Keratinocyte (primary cell): ENCODE measurements around the gene ATP2B2. TPM values are rescaled to one million over a fixed set of nuclear protein-coding genes. Genes with fewer than 3 reads are reported as not detected.

Experiments
- DNase-seq: peaks from one replicate; pipeline ENCODE4 v3.0.0-alpha.2; 2011; ENCODE audit warnings: low read depth, missing footprints, low spot score
- FAIRE-seq: peaks from 2 replicates; lab custom pipeline; 2011; peaks lifted over from hg19 to GRCh38; lab: Jason Lieb, UNC
- H2AFZ ChIP-seq: 2 replicates; pipeline ENCODE4 v1.6.0; 2012; ENCODE audit warnings: low read length, control low read depth, inconsistent platforms; ENCODE audit not compliant: control insufficient read depth
- H3K27ac ChIP-seq: 2 replicates; pipeline ENCODE4 v1.5.1; 2011; ENCODE audit warnings: low read length; ENCODE audit not compliant: control insufficient read depth, insufficient read depth
- H3K27me3 ChIP-seq: 3 replicates; pipeline ENCODE4 v1.6.0; 2011; ENCODE audit warnings: low read length; ENCODE audit not compliant: control insufficient read depth, insufficient read depth; ENCODE audit errors: extremely low read depth
- H3K36me3 ChIP-seq, 2 experiments: 2 replicates in 1 of 2; 3 replicates in 1 of 2; pipeline ENCODE4 v1.5.1; 2011; ENCODE audit warnings: low read length in 2 of 2, mild to moderate bottlenecking in 1 of 2; ENCODE audit not compliant: control insufficient read depth in 2 of 2, insufficient read depth in 2 of 2; ENCODE audit errors: extremely low read depth in 1 of 2
- H3K4me1 ChIP-seq: 3 replicates; pipeline ENCODE4 v1.5.1; 2011; ENCODE audit warnings: low read length; ENCODE audit not compliant: control insufficient read depth, insufficient read depth; ENCODE audit errors: extremely low read depth
- H3K4me2 ChIP-seq: 3 replicates; pipeline ENCODE4 v1.6.0; 2011; ENCODE audit warnings: low read depth, low read length; ENCODE audit not compliant: control insufficient read depth, insufficient read depth; ENCODE audit errors: extremely low read depth
- H3K4me3 ChIP-seq, 3 experiments: fragments of 200-600 bp in 1 of 3; sonication (generic) in 1 of 3; 2 replicates in 2 of 3; 3 replicates in 1 of 3; pipeline ENCODE4 v1.5.1; 2011 to 2016; ENCODE audit warnings: low read length in 3 of 3, mild to moderate bottlenecking in 3 of 3, control low read depth in 2 of 3, inconsistent platforms in 1 of 3, low read depth in 1 of 3, mixed read lengths in 1 of 3, mixed run types in 1 of 3, moderate library complexity in 1 of 3; ENCODE audit not compliant: control insufficient read depth in 2 of 3, insufficient read depth in 2 of 3; ENCODE audit errors: extremely low read depth in 1 of 3
- H3K79me2 ChIP-seq: 2 replicates; pipeline ENCODE4 v1.6.0; 2012; ENCODE audit warnings: low read length; ENCODE audit not compliant: control insufficient read depth, insufficient read depth
- H3K9ac ChIP-seq: 3 replicates; pipeline ENCODE4 v1.6.0; 2011; ENCODE audit warnings: low read length; ENCODE audit not compliant: control insufficient read depth, insufficient read depth; ENCODE audit errors: extremely low read depth
- H3K9me1 ChIP-seq: 3 replicates; pipeline ENCODE4 v1.6.0; 2011; ENCODE audit warnings: low read length; ENCODE audit not compliant: control insufficient read depth, insufficient read depth; ENCODE audit errors: extremely low read depth
- H3K9me3 ChIP-seq: 2 replicates; pipeline ENCODE4 v1.5.1; 2012; ENCODE audit warnings: low read depth, low read length; ENCODE audit not compliant: control insufficient read depth
- H4K20me1 ChIP-seq: 3 replicates; pipeline ENCODE4 v1.6.0; 2011; ENCODE audit warnings: low read length; ENCODE audit not compliant: control insufficient read depth, insufficient read depth; ENCODE audit errors: extremely low read depth
- CTCF ChIP-seq, 3 experiments: IDR thresholded peaks in 1 of 3; conservative IDR thresholded peaks in 1 of 3; optimal IDR thresholded peaks in 1 of 3; 2 replicates in 2 of 3; 3 replicates in 1 of 3; pipeline versions ENCODE3 to v1.5.1; 2011; ENCODE audit warnings: low read length in 3 of 3, mild to moderate bottlenecking in 3 of 3, moderate library complexity in 2 of 3, control low read depth in 1 of 3, inconsistent platforms in 1 of 3; ENCODE audit not compliant: insufficient read depth in 2 of 3; ENCODE audit errors: extremely low read depth in 1 of 3
- EZH2 ChIP-seq: IDR thresholded peaks from one replicate; pipeline ENCODE4 v1.6.1; 2012; ENCODE audit warnings: inconsistent platforms, mild to moderate bottlenecking, low read length, moderate library complexity
- dilution Hi-C: fragments of 300-500 bp; cut with MboI; formaldehyde crosslinking; loops from one replicate; pipeline ENCODE4 v1.7.0; 2020; ENCODE audit warnings: low sequenced_read_pairs; ENCODE audit not compliant: extremely low pct_ligation_motif_present
- polyA plus RNA-seq, 5 experiments: library from polyadenylated mRNA; depleted of rRNA in 3 of 5; stranded (reverse) in 3 of 5; stranded (forward) in 1 of 5; unstranded in 1 of 5; fragments of >200 nt; gene quantifications; 1 replicate in 1 of 5; 2 replicates in 3 of 5; 3 replicates in 1 of 5; pipeline versions ENCODE4 v1.2.1 to v1.2.3, GENCODE V29; 2011 to 2012; ENCODE audit warnings: missing spikeins in 2 of 5, low read depth in 1 of 5, low replicate concordance in 1 of 5

The ATP2B2 gene
- polyA plus RNA-seq, 1 donor (not counting 4 experiments of a cell fraction or from before 2014, with no cell fraction given): not detected

DNA sequence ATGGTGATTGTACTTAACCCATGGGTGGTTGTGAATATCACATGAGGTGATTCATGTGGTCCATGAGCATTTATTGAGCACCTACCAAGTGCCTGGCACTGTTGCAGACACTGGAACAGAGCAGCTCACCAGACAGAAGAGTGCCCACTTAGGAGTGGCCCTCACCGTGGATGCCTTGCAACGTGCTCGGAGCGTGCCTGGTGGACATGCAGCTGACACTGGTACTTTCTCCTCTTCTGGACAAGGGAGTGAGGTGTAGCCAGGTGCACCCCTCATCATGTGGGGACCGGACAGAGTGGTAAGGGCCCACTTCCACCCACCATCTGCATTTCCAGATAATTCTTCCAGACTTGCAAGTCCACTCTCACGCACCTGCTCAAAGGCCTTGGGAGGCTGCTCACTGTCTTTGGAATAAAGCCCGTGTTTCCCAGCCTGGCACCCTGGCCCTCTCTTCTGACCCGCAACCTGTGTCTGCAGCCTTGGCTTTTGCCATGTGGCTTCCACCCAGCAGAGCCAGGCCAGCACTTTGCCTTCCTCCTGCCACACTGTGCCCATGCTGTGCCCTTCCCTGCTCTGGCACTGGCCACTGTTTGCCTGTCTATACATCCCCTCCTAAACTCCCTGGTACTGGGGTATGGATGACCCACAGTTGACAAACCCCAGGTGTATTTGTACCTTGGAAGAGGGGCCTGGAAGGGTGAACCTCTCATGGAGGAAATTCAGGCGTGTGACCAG, 93.6 kb downstream of the ATP2B2 start:
- no peak overlapping the region for H3K4me2 ChIP-seq
- no peak overlapping the region for H3K4me3 ChIP-seq
- H3K9ac ChIP-seq: no peak overlapping the region
- H2AFZ ChIP-seq: no peak overlapping the region
- no peaks in the 10 kb centered on the region for H3K36me3 ChIP-seq
- DNase-seq (no peak), FAIRE-seq (no peak)
- H3K9me1 ChIP-seq: no peaks in the 10 kb centered on the region
- peaks cover 19% of the 10 kb centered on the region for H3K27me3 ChIP-seq
- no peaks in the 10 kb centered on the region for H4K20me1 ChIP-seq
- TF ChIP-seq CTCF (optimal IDR thresholded peaks at IDR 0.05 in 1 of 3, IDR thresholded peaks at IDR 0.05 in 1 of 3, conservative IDR thresholded peaks at IDR 0.05 in 1 of 3; ENCODE audit: extremely low read depth in 1 of 3, insufficient read depth in 2 of 3, low read length in 3 of 3) (no peak), EZH2 (no peak)
- dilution Hi-C loops: no loop called here
- no peaks in the 10 kb centered on the region for H3K79me2 ChIP-seq
- H3K27ac ChIP-seq: no peak overlapping the region
- no peaks in the 10 kb centered on the region for H3K9me3 ChIP-seq
- no peaks in the 10 kb centered on the region for H3K4me1 ChIP-seq

DNA sequence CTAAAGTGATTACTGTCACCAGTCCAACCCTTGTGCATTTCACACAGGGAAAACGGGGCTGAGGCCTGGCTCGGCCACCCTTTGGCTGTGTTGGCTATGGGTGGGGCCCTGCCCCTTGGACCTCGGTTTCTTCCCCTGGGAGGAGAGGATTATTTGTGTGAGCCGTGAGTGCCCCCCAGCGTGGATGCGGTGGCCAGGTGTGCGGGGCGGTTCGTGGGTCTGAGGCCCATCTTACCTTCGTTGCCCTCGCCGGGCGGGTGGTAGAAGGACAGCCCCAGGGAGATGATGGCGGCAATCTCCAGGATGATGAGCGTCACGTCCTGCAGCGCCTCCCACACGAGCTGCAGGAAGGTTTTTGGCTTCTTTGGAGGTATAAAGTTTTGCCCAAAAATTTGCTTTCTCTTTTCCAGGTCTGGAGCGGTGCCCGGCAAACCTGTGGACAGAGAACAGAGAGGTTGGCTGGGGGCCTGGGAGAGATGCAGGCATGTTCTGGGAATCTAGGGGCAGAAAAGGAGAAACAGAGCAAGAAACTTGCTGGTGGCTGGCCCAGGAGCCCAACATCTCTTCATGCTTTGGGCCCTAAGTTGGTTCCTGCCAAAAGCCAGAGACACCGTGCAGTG, 94.9 kb downstream of the ATP2B2 start:
- DNase-seq: no peak
- H3K4me3 ChIP-seq: no peak overlapping the region
- H4K20me1 ChIP-seq: no peaks in the 10 kb centered on the region
- no peaks in the 10 kb centered on the region for H3K4me1 ChIP-seq
- H3K27ac ChIP-seq: no peak overlapping the region
- H3K36me3 ChIP-seq: no peaks in the 10 kb centered on the region
- no peak overlapping the region for H2AFZ ChIP-seq
- TF ChIP-seq EZH2 (no peak), CTCF (optimal IDR thresholded peaks at IDR 0.05 in 1 of 3, IDR thresholded peaks at IDR 0.05 in 1 of 3, conservative IDR thresholded peaks at IDR 0.05 in 1 of 3; ENCODE audit: extremely low read depth in 1 of 3, insufficient read depth in 2 of 3, low read length in 3 of 3) (no peak)
- no peak for FAIRE-seq
- H3K4me2 ChIP-seq: no peak overlapping the region
- no peaks in the 10 kb centered on the region for H3K9me1 ChIP-seq
- no peaks in the 10 kb centered on the region for H3K79me2 ChIP-seq
- dilution Hi-C loops: no loop called here
- H3K9ac ChIP-seq: no peak overlapping the region
- H3K27me3 ChIP-seq: peaks cover 14% of the 10 kb centered on the region
- no peaks in the 10 kb centered on the region for H3K9me3 ChIP-seq
